Measurements from ENCODE around the gene RPS6KA5.

The RPS6KA5 gene

GRCh38 chr14:90803249-90803648 is 257.2 kb downstream of the RPS6KA5 start:
- DNase-seq, result no peak

- DNase-seq, result no peak
Measured at GRCh38 chr14:90799420-90799819, 261.0 kb downstream of the RPS6KA5 start.

GRCh38 chr14:90797919-90798318 is 262.5 kb downstream of the RPS6KA5 start:
- no peak for DNase-seq
